GM12878 (cell line): ENCODE data around the gene FUT7. TPM values are rescaled to one million over a fixed set of nuclear protein-coding genes. Genes with fewer than 3 reads are reported as not detected.

Experiments
- ATAC-seq: fragments of 200-7000 bp; cut with Tn5 transposase; 3 replicates; pipeline ENCODE4 v1.9.1; 2020; ENCODE audit warnings: mild to moderate bottlenecking, moderate library complexity
- BruUV-seq: library from RNA; stranded (reverse); fragments of 400-500 nt; replicated peaks from 2 replicates; lab custom pipeline; 2021; lab: Mats Ljungman, UMichigan
- CTCF ChIA-PET: fragments of 300-600 bp; sonication (Branson Sonifier 250); formaldehyde crosslinking; extraction: SDS; loops from one replicate; lab custom pipeline; 2021; ENCODE audit warnings: inconsistent platforms; lab: Yijun Ruan, JAX
- POLR2A ChIA-PET: fragments of 350-600 bp; formaldehyde crosslinking; extraction: SDS; loops from one replicate; lab custom pipeline; 2021; ENCODE audit warnings: inconsistent platforms; lab: Charles Lee
- RAD21 ChIA-PET: fragments of 300-600 bp; sonication (Branson Sonifier 250); formaldehyde crosslinking; loops from one replicate; lab custom pipeline; 2023; ENCODE audit warnings: antibody characterized with exemption; ENCODE audit not compliant: unreplicated experiment; lab: Charles Lee
- SMC1A ChIA-PET: fragments of 300-600 bp; sonication (Branson Sonifier 250); formaldehyde crosslinking; loops from one replicate; lab custom pipeline; 2023; ENCODE audit not compliant: unreplicated experiment, uncharacterized antibody; lab: Charles Lee
- DNase-seq: peaks from one replicate; pipeline ENCODE4 v3.0.0-alpha.2; 2011; ENCODE audit warnings: low read depth, low spot score
- FAIRE-seq: peaks from 3 replicates; lab custom pipeline; 2011; peaks lifted over from hg19 to GRCh38; lab: Jason Lieb, UNC
- H2AFZ ChIP-seq: 2 replicates; pipeline ENCODE4 v1.6.0; 2011; ENCODE audit warnings: low read depth, low read length, control low read depth; ENCODE audit not compliant: control insufficient read depth
- H3K27ac ChIP-seq: 2 replicates; pipeline ENCODE4 v1.5.1; 2011; ENCODE audit warnings: control low read depth; ENCODE audit not compliant: control insufficient read depth, insufficient read depth
- H3K27me3 ChIP-seq, 2 experiments: replicated peaks in 1 of 2; 2 replicates each; pipeline versions ENCODE4 v1.6.0 to v1.6.1; 2011; ENCODE audit warnings: low read length in 1 of 2; ENCODE audit not compliant: control insufficient read depth in 2 of 2, insufficient read depth in 2 of 2
- H3K36me3 ChIP-seq, 2 experiments: 2 replicates each; pipeline ENCODE4 v1.5.1; 2011; ENCODE audit warnings: low read length in 1 of 2; ENCODE audit not compliant: control insufficient read depth in 2 of 2, insufficient read depth in 2 of 2
- H3K4me1 ChIP-seq: 2 replicates; pipeline ENCODE4 v1.6.1; 2011; ENCODE audit warnings: mild to moderate bottlenecking, low read length, moderate library complexity, mixed read lengths; ENCODE audit not compliant: control insufficient read depth, insufficient read depth
- H3K4me2 ChIP-seq: 2 replicates; pipeline ENCODE4 v1.6.0; 2011; ENCODE audit warnings: control low read depth; ENCODE audit not compliant: control insufficient read depth, insufficient read depth
- H3K4me3 ChIP-seq: fragments of 200-600 bp; sonication (generic); 2 replicates; pipeline ENCODE4 v1.5.1; 2016
- H3K79me2 ChIP-seq: 2 replicates; pipeline ENCODE4 v1.6.0; 2011; ENCODE audit warnings: low read length; ENCODE audit not compliant: control insufficient read depth, insufficient read depth
- H3K9ac ChIP-seq: 2 replicates; pipeline ENCODE4 v1.8.0; 2011; ENCODE audit warnings: low read length, control low read depth, mixed read lengths; ENCODE audit not compliant: control insufficient read depth, insufficient read depth
- H3K9me3 ChIP-seq: replicated peaks from 3 replicates; pipeline ENCODE4 v1.5.1; 2011; ENCODE audit warnings: mild to moderate bottlenecking, low read length; ENCODE audit not compliant: control insufficient read depth, insufficient read depth
- H4K20me1 ChIP-seq: 2 replicates; pipeline ENCODE4 v1.6.0; 2011; ENCODE audit not compliant: control insufficient read depth, insufficient read depth
- ATF7 ChIP-seq: fragments of 450-650 bp; IDR thresholded peaks from 2 replicates; pipeline ENCODE4 v1.6.1; 2016; ENCODE audit warnings: low read depth, mild to moderate bottlenecking
- BHLHE40 ChIP-seq, 2 experiments: fragments of 450-650 bp in 1 of 2; IDR thresholded peaks; 2 replicates each; pipeline ENCODE4 v1.6.1; 2011 to 2017; ENCODE audit warnings: low read depth in 2 of 2, borderline replicate concordance in 1 of 2, improper control_type of control experiment in 1 of 2, low read length in 1 of 2, mild to moderate bottlenecking in 1 of 2
- CHD1 ChIP-seq: IDR thresholded peaks from 2 replicates; pipeline ENCODE4 v1.6.1; 2012; ENCODE audit warnings: low read depth, low read length, improper control_type of control experiment
- EED ChIP-seq: sonication (generic); IDR thresholded peaks from 2 replicates; pipeline ENCODE4 v1.6.1; 2016; ENCODE audit warnings: antibody characterized with exemption, low read depth
- GATAD2B ChIP-seq: fragments of 450-650 bp; conservative IDR thresholded peaks from 2 replicates; pipeline ENCODE4 v1.6.1; 2017; ENCODE audit warnings: low read depth, mild to moderate bottlenecking, moderate library complexity
- MEF2B ChIP-seq: fragments of 450-650 bp; IDR thresholded peaks from 2 replicates; pipeline ENCODE4 v1.6.1; 2018; ENCODE audit warnings: mild to moderate bottlenecking, moderate library complexity; ENCODE audit not compliant: partially characterized antibody, poor library complexity, severe bottlenecking
- MTA2 ChIP-seq: fragments of 450-650 bp; IDR thresholded peaks from 2 replicates; pipeline ENCODE4 v1.6.1; 2016; ENCODE audit warnings: low read depth, mild to moderate bottlenecking, moderate library complexity
- MYB ChIP-seq: fragments of 150-350 bp; IDR thresholded peaks from 2 replicates; pipeline ENCODE4 v1.6.1; 2014; ENCODE audit warnings: mild to moderate bottlenecking, low read depth, low read length, borderline replicate concordance
- NBN ChIP-seq: fragments of 450-650 bp; IDR thresholded peaks from 2 replicates; pipeline ENCODE4 v1.6.1; 2016
- NR2C1 ChIP-seq: fragments of 450-650 bp; IDR thresholded peaks from 2 replicates; pipeline ENCODE4 v1.6.1; 2017; ENCODE audit warnings: antibody characterized with exemption, mild to moderate bottlenecking, moderate library complexity
- POLR2A ChIP-seq: IDR thresholded peaks from 2 replicates; pipeline ENCODE4 v1.6.1; 2011; ENCODE audit warnings: low read depth, mild to moderate bottlenecking, low read length
- RCOR1 ChIP-seq: conservative IDR thresholded peaks from 2 replicates; pipeline ENCODE4 v1.6.1; 2012; ENCODE audit warnings: low read depth, low read length, improper control_type of control experiment
- RUNX3 ChIP-seq: IDR thresholded peaks from 2 replicates; pipeline ENCODE4 v1.6.1; 2012; ENCODE audit warnings: low read length, inconsistent platforms
- WGBS: methylation state at CpG from one replicate; pipeline ENCODE4 v1.1.6; 2016; ENCODE audit warnings: low lambda C conversion rate; ENCODE audit not compliant: insufficient replicate concordance, insufficient coverage; ENCODE audit errors: missing lambda C conversion rate; 5-methylcytosine and 5-hydroxymethylcytosine counted together
- in situ Hi-C: fragments of 300-500 bp; cut with MboI; formaldehyde crosslinking; loops from 9 replicates; pipeline ENCODE4 v1.14.3; 2018; ENCODE audit warnings: mixed read lengths
- intact Hi-C: fragments of 100-400 bp; cut with micrococcal nuclease; formaldehyde crosslinking; loops from one replicate; pipeline ENCODE4 v1.14.2; 2022; ENCODE audit not compliant: unreplicated experiment
- polyA plus RNA-seq, 11 experiments: library from polyadenylated mRNA; depleted of rRNA in 4 of 11; unstranded in 6 of 11; stranded (reverse) in 5 of 11; fragments of >200 nt; fragmentation: Nextera tagmentation in 4 of 11; fragmentation: Illumina TruSeq in 1 of 11; extraction: Ambion mirVana in 4 of 11; extraction: Trizol in 1 of 11; gene quantifications; 1 replicate in 1 of 11; 2 replicates in 10 of 11; pipeline versions ENCODE4 v1.2.1 to v1.2.3, GENCODE V29; 2011 to 2016; ENCODE audit warnings: inconsistent platforms in 2 of 11, missing spikeins in 2 of 11, low read depth in 1 of 11
- total RNA-seq, 4 experiments: library from RNA; depleted of rRNA in 3 of 4; stranded (reverse); fragments of >200 nt in 3 of 4; fragmentation: Illumina TruSeq in 1 of 4; extraction: Trizol in 1 of 4; gene quantifications; 2 replicates each; pipeline versions ENCODE4 v1.2.1 to v1.2.3, GENCODE V29; 2013 to 2021
- TF ChIP-seq, protein P1 (sequence below): IDR thresholded peaks from 2 replicates; pipeline ENCODE4 v1.6.1; 2011; ENCODE audit warnings: borderline replicate concordance, low read depth, mild to moderate bottlenecking, moderate library complexity, mixed read lengths, low read length; ENCODE audit not compliant: insufficient read depth; ENCODE audit errors: extremely low read length

The FUT7 gene
- total and polyA plus RNA-seq, 10 of the 15 experiments (the other 5 are each of a cell fraction or from before 2014, with no cell fraction given), result 0.04 to 0.62 (median 0.20) TPM; not detected in 2

- in situ Hi-C loops (no loop called here), intact Hi-C loops (no loop called here)
- CTCF ChIA-PET, result interaction anchor here (1.3 to 1.7 kb wide), 4 partner anchors 9 to 54 kb away, joined by 3 to 13 read pairs (median 5); partner anchors contain the start of gene PAXX
- RAD21 ChIA-PET, result interaction anchor here (3.6 kb wide), 1 partner anchor 33 kb away, joined by 16 read pairs; no protein-coding TSS in a partner anchor
- no TSS peak for BruUV-seq
- no peaks in the 10 kb centered on the region for H4K20me1 ChIP-seq
- DNase-seq (no peak), FAIRE-seq (no peak), ATAC-seq (no peak)
- H3K9me3 ChIP-seq, result peaks cover 2% of the 10 kb centered on the region; the same call in 2 of the 3 replicates
- POLR2A ChIA-PET, result interaction anchor here (0.6 kb wide), 2 partner anchors 210 to 222 kb away, joined by 3 read pairs; no protein-coding TSS in a partner anchor
- no peak overlapping the region for H3K4me3 ChIP-seq
- H3K9ac ChIP-seq, result no peak overlapping the region
- peaks cover 0 to 6% of the 10 kb centered on the region in 2 experiments; a peak in 2 of 4 replicates for H3K27me3 ChIP-seq
- no peak overlapping the region for H3K27ac ChIP-seq
- no peaks in the 10 kb centered on the region for H3K79me2 ChIP-seq
- SMC1A ChIA-PET, result interaction anchor here (0.6 kb wide), 1 partner anchor 191 kb away, joined by 3 read pairs; no protein-coding TSS in a partner anchor
- no peak overlapping the region for H2AFZ ChIP-seq
- H3K36me3 ChIP-seq, result no peaks in the 10 kb centered on the region
- H3K4me2 ChIP-seq, result no peak overlapping the region
- TF ChIP-seq CHD1 (no peak), RCOR1 (no peak)
- peaks cover 26% of the 10 kb centered on the region for H3K4me1 ChIP-seq
- WGBS, result 72% methylated on average over 20 of the region's 20 CpGs
These were observed 29.8 kb downstream of the FUT7 start for GRCh38 chr9:137001857-137002645.

DNA sequence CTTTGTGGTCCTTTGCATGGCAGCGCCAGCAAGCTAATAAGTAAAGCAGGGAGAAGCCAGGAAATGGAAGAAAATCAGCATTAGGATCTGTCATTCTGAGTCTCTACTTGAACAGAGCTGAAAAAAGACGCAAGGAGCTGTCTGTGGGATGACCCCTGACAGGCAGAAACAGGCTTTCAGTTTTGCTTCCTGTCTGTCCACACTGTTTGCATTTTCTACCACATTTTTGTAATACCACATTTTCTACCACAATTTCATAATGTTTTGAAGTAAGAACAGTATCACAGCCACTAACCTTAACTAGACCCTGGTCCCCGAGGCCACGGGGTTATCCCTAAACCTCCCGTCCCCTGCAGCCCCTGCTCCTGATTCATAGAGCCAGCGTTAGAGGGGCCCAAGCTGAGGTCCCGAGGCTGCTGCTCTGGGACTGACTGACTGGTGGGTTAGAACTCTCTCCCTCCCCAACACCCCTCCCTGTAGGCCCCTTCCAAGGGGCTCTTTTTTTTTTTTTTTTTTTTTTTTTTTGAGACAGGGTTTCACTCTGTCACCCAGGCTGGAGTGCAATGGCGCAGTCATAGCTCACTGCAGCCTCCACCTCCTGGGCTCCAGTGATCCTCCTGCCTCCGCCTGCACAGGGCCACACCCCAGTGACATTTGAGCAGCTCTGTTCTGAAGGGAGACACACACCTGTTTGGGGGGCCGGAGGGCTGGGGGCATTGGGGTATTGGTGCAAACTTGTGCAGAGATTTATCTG lies 31.5 kb downstream of the FUT7 start:
- H3K9ac ChIP-seq, result no peak overlapping the region
- H3K4me1 ChIP-seq, result peaks cover 37% of the 10 kb centered on the region
- H3K27ac ChIP-seq, result no peak overlapping the region
- peak overlapping the region; percentile 54 for H2AFZ ChIP-seq
- peak; percentile 99 for FAIRE-seq
- peaks cover 2 to 10% of the 10 kb centered on the region in 2 experiments; a peak in 3 of 4 replicates for H3K27me3 ChIP-seq
- no peaks in the 10 kb centered on the region for H3K36me3 ChIP-seq
- DNase-seq, result peak; percentile 82
- POLR2A ChIA-PET, result interaction anchor here (0.6 to 1.8 kb wide), 5 partner anchors 9 to 119 kb away, joined by 3 to 5 read pairs (median 3); partner anchors contain the start of gene TRAF2
- in situ Hi-C loops (no loop called here), intact Hi-C loops (no loop called here)
- H3K9me3 ChIP-seq, result peaks cover 2% of the 10 kb centered on the region; the same call in 1 of the 3 replicates
- H3K4me3 ChIP-seq, result no peak overlapping the region
- no peaks in the 10 kb centered on the region for H3K79me2 ChIP-seq
- peak overlapping the region; percentile 79 for H3K4me2 ChIP-seq
- no peaks in the 10 kb centered on the region for H4K20me1 ChIP-seq
- CTCF ChIA-PET, result interaction anchor here (0.9 to 2.8 kb wide), 7 partner anchors 8 to 71 kb away, joined by 3 to 17 read pairs (median 4); no protein-coding TSS in a partner anchor
- RAD21 ChIA-PET, result interaction anchor here (0.6 to 3.6 kb wide), 8 partner anchors 24 to 717 kb away, joined by 3 to 16 read pairs (median 4); no protein-coding TSS in a partner anchor
- SMC1A ChIA-PET, result interaction anchor here (0.9 to 1.7 kb wide), 4 partner anchors 35 to 99 kb away, joined by 3 to 6 read pairs (median 5); no protein-coding TSS in a partner anchor
- 1% methylated on average over 9 of the region's 10 CpGs for WGBS
- peak; percentile 87 for ATAC-seq
- no TSS peak for BruUV-seq
- TF ChIP-seq NR2C1, result peak; percentile 62
- peak; percentile 65 for TF ChIP-seq MEF2B
- TF ChIP-seq EED, result peak; percentile 45; the same call in 1 of the 2 replicates
- TF ChIP-seq, protein P1, sequence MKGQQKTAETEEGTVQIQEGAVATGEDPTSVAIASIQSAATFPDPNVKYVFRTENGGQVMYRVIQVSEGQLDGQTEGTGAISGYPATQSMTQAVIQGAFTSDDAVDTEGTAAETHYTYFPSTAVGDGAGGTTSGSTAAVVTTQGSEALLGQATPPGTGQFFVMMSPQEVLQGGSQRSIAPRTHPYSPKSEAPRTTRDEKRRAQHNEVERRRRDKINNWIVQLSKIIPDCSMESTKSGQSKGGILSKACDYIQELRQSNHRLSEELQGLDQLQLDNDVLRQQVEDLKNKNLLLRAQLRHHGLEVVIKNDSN, result no peak
- peak; percentile 96 for TF ChIP-seq RUNX3
- peak; percentile 9; the same call in 1 of the 2 replicates for TF ChIP-seq GATAD2B
- peak; percentile 50 to 64; a peak in 2 of 4 replicates for TF ChIP-seq BHLHE40 (IDR thresholded peaks at IDR 0.05; ENCODE audit: borderline replicate concordance in 1 of 2, low read depth in 2 of 2, low read length in 1 of 2)
- no peak for TF ChIP-seq MYB
- TF ChIP-seq ATF7, result peak; percentile 84
- peak; percentile 75 for TF ChIP-seq MTA2
- TF ChIP-seq POLR2A, result no peak
- TF ChIP-seq NBN, result peak; percentile 69; the same call in 1 of the 2 replicates
